ENCODE results near the gene MRPS21. TPM values are rescaled to one million over a fixed set of nuclear protein-coding genes. Genes with fewer than 3 reads are reported as not detected.

Gene MRPS21
- total RNA-seq, 2 experiments from 2014 or later = 48.5 to 52.0 TPM

GRCh38 chr1:150281221-150281757 lies 12.4 kb upstream of the MRPS21 start:
- intact Hi-C loops (cut with DNase I, micrococcal nuclease) = loop anchor here (1.0 to 10.0 kb wide), 3 partner anchors 25 to 594 kb away; partner anchors contain the start of genes ANP32E (in 2 of the 2) and ARNT (in 1 of the 2)
- Mint-ChIP-seq H3K27ac (peak overlapping the region; percentile 87), H3K9me3 (no peaks in the 10 kb centered on the region), H3K36me3 (ENCODE audit: low read depth) (no peaks in the 10 kb centered on the region), H3K27me3 (no peaks in the 10 kb centered on the region), H3K4me3 (peak overlapping the region; percentile 82), H3K4me1 (ENCODE audit: low read depth) (peaks cover 32% of the 10 kb centered on the region)
- DNase-seq = peak; percentile 34 to 80 (median 52)
- POLR2A ChIA-PET = interaction anchor here (0.6 to 4.1 kb wide), 9 partner anchors 12 to 909 kb away, joined by 3 to 45 read pairs (median 5); partner anchors contain the start of genes APH1A, PRPF3, RPRD2 and VPS72
- ATAC-seq (ENCODE audit: poor library complexity) = peak; percentile 32
- TF ChIP-seq, protein P1, sequence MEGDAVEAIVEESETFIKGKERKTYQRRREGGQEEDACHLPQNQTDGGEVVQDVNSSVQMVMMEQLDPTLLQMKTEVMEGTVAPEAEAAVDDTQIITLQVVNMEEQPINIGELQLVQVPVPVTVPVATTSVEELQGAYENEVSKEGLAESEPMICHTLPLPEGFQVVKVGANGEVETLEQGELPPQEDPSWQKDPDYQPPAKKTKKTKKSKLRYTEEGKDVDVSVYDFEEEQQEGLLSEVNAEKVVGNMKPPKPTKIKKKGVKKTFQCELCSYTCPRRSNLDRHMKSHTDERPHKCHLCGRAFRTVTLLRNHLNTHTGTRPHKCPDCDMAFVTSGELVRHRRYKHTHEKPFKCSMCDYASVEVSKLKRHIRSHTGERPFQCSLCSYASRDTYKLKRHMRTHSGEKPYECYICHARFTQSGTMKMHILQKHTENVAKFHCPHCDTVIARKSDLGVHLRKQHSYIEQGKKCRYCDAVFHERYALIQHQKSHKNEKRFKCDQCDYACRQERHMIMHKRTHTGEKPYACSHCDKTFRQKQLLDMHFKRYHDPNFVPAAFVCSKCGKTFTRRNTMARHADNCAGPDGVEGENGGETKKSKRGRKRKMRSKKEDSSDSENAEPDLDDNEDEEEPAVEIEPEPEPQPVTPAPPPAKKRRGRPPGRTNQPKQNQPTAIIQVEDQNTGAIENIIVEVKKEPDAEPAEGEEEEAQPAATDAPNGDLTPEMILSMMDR (IDR thresholded peaks at IDR 0.05) = peak; percentile 64
- Histone ChIP-seq H3K9me3 (ENCODE audit: control insufficient read depth in 1 of 2, insufficient read depth in 1 of 2, low read length in 2 of 2) (peaks cover 0 to 9% of the 10 kb centered on the region in 2 experiments), H3K36me3 (ENCODE audit: insufficient read depth, low read length) (no peaks in the 10 kb centered on the region), H3K27ac (ENCODE audit: low read depth in 1 of 2, low read length in 2 of 2) (peak overlapping the region in 1 of 2 donors; percentile 46), H3K27me3 (ENCODE audit: control insufficient read depth in 1 of 2, insufficient read depth in 2 of 2, low read length in 2 of 2) (no peaks in the 10 kb centered on the region), H3K4me3 (ENCODE audit: low read length) (peak overlapping the region; percentile 63), H3K4me1 (ENCODE audit: insufficient read depth, low read length) (peaks cover 24% of the 10 kb centered on the region)
- CTCF ChIA-PET = interaction anchor here (0.5 to 3.0 kb wide), 7 partner anchors 9 to 76 kb away, joined by 3 to 28 read pairs (median 3); partner anchors contain the start of genes APH1A and C1orf54

DNA sequence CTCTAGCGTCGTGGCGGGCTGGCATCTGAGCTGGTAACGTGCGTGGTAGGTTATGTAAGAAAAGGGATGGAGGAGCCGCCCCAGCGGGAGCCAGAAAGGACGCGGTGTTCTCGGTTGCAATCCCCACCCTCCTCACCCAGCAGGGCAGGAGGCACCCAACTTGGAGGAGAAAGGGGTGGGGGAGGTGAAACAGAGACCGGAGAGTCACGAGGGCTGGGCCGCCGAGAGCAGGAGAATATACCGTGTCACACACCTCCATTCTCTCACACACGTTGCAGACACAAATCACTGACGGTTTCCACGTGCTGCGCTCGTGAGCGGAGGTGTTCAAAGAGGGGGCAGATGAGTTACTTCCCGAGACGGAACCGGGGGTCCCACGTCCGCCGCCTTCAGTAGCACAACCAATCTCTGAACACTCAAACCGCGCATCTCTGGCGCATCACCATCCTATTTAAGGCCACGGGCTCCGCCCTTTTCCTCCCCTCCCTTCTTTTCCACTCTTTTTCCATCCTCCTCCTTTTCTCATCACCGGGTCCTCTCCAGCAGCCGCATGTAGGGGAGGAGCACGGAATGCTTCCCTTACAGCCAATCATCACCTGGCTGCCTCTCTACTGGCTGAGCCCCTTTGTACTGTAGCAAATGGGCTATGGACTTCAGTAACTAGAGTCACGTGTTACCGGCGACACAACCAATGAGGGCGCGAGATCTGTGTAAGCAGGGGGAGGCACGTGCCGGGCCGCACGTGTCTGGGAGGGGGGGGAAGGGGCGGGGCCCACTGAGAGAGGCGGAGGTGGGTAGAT lies 11.7 kb upstream of the MRPS21 start, which contains the start of gene CIART:
Gene CIART, plus strand, starts transcription at position 797 of the 800 bp plus-strand sequence. CDS start 714 bp downstream, outside the sequence.
- peak within 1 kb of the TSS; percentile 17 to 49 for H3K27ac ChIP-seq (ENCODE audit: low read depth in 1 of 2, low read length in 2 of 2)
- intact Hi-C loops (cut with DNase I, micrococcal nuclease) = loop anchor here (1.0 to 10.0 kb wide), 6 partner anchors 11 to 593 kb away; partner anchors contain the start of genes ANP32E (in 2 of the 2), APH1A (in 2 of the 2), ARNT (in 1 of the 2) and MRPS21 (in 1 of the 2)
- Mint-ChIP-seq H3K4me1 (ENCODE audit: low read depth) (peaks cover 32% of the 10 kb centered on the region), H3K9me3 (no peaks in the 10 kb centered on the region), H3K4me3 (peak within 1 kb of the TSS; percentile 82), H3K27me3 (no peaks in the 10 kb centered on the region), H3K27ac (peak within 1 kb of the TSS; percentile 87), H3K36me3 (ENCODE audit: low read depth) (no peaks in the 10 kb centered on the region)
- peak within 1 kb of the TSS; percentile 63 for H3K4me3 ChIP-seq (ENCODE audit: low read length)
- ChIA-PET POLR2A (interaction anchor here (0.6 to 4.1 kb wide), 13 partner anchors 12 to 908 kb away, joined by 3 to 45 read pairs (median 4); partner anchors contain the start of genes APH1A, PRPF3, RPRD2 and VPS72), CTCF (interaction anchor here (0.5 to 3.0 kb wide), 7 partner anchors 9 to 75 kb away, joined by 3 to 28 read pairs (median 3); partner anchors contain the start of genes APH1A and C1orf54)
- H3K9me3 ChIP-seq (ENCODE audit: control insufficient read depth in 1 of 2, insufficient read depth in 1 of 2, low read length in 2 of 2) = peaks cover 0 to 9% of the 10 kb centered on the region in 2 experiments
- peaks cover 24% of the 10 kb centered on the region for H3K4me1 ChIP-seq (ENCODE audit: insufficient read depth, low read length)
- H3K27me3 ChIP-seq (ENCODE audit: control insufficient read depth in 1 of 2, insufficient read depth in 2 of 2, low read length in 2 of 2) = no peaks in the 10 kb centered on the region
- TF ChIP-seq, protein P1 (IDR thresholded peaks at IDR 0.05) = peak; percentile 16
- DNase-seq (peak; percentile 55 to 95 (median 74)), ATAC-seq (ENCODE audit: poor library complexity) (peak; percentile 84)
- H3K36me3 ChIP-seq (ENCODE audit: insufficient read depth, low read length) = no peaks in the 10 kb centered on the region

GRCh38 chr1:150282558-150282958 lies 11.1 kb upstream of the MRPS21 start:
- intact Hi-C loops (cut with DNase I, micrococcal nuclease) = loop anchor here (1.0 to 10.0 kb wide), 5 partner anchors 11 to 592 kb away; partner anchors contain the start of genes ANP32E (in 2 of the 2), APH1A (in 2 of the 2), ARNT (in 1 of the 2) and MRPS21 (in 1 of the 2)
- ChIA-PET CTCF (interaction anchor here (3.0 kb wide), 1 partner anchor 27 kb away, joined by 28 read pairs; no protein-coding TSS in a partner anchor), POLR2A (interaction anchor here (0.6 to 4.1 kb wide), 7 partner anchors 13 to 396 kb away, joined by 3 to 45 read pairs (median 4); partner anchors contain the start of genes APH1A, PRPF3 and RPRD2)
- H3K4me1 Mint-ChIP-seq (ENCODE audit: low read depth) = peaks cover 32% of the 10 kb centered on the region
- peak in 1 of 14 experiments; percentile 32 for DNase-seq
- no peaks in the 10 kb centered on the region for H3K27me3 Mint-ChIP-seq
- peak overlapping the region; percentile 87 for H3K27ac Mint-ChIP-seq
- no peaks in the 10 kb centered on the region for H3K27me3 ChIP-seq (ENCODE audit: control insufficient read depth in 1 of 2, insufficient read depth in 2 of 2, low read length in 2 of 2)
- peaks cover 24% of the 10 kb centered on the region for H3K4me1 ChIP-seq (ENCODE audit: insufficient read depth, low read length)
- H3K27ac ChIP-seq (ENCODE audit: low read depth in 1 of 2, low read length in 2 of 2) = peak overlapping the region; percentile 17 to 49
- H3K4me3 ChIP-seq (ENCODE audit: low read length) = peak overlapping the region; percentile 63
- no peak for ATAC-seq (ENCODE audit: poor library complexity)
- H3K36me3 ChIP-seq (ENCODE audit: insufficient read depth, low read length) = no peaks in the 10 kb centered on the region
- peaks cover 0 to 9% of the 10 kb centered on the region in 2 experiments for H3K9me3 ChIP-seq (ENCODE audit: control insufficient read depth in 1 of 2, insufficient read depth in 1 of 2, low read length in 2 of 2)
- no peaks in the 10 kb centered on the region for H3K9me3 Mint-ChIP-seq
- H3K36me3 Mint-ChIP-seq (ENCODE audit: low read depth) = no peaks in the 10 kb centered on the region
- TF ChIP-seq, protein P1 (IDR thresholded peaks at IDR 0.05) = no peak
- H3K4me3 Mint-ChIP-seq = peak overlapping the region; percentile 82

Measured in CD4-positive, alpha-beta T cell (primary cell).